DND-41 (cell line): ENCODE measurements around the gene C3orf70.

Source experiments
- EZH2 ChIP-seq: IDR thresholded peaks from 3 replicates; pipeline ENCODE4 v1.6.1; 2012; ENCODE audit warnings: borderline replicate concordance, low read depth, mild to moderate bottlenecking, moderate library complexity, low read length, inconsistent platforms; ENCODE audit not compliant: severe bottlenecking
- TF ChIP-seq, protein P1 (sequence below): IDR thresholded peaks from 2 replicates; pipeline ENCODE4 v1.5.1; 2012; ENCODE audit warnings: borderline replicate concordance, low read length, moderate library complexity, mild to moderate bottlenecking; ENCODE audit not compliant: poor library complexity, severe bottlenecking; ENCODE audit errors: extremely low read depth

DNA sequence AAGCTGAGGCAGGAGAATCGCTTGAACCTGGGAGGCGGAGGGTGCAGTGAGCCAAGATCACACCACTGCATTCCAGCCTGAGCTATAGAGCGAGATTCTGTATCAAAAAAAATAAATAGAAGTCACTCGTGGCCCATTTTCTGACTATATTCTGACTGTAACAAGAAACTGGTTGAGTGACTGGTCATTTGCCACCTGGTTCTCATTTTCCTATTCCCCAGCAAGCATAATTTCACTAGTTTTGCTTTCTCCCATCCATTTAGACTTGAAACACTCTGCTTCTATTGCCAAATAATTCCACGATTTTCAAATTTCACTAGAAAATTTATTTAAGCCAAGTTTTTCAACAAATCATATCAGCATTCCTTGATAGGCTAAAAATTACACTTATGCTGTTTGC, 40.7 kb downstream of the C3orf70 start:
- TF ChIP-seq EZH2 = no peak
- TF ChIP-seq, protein P1, sequence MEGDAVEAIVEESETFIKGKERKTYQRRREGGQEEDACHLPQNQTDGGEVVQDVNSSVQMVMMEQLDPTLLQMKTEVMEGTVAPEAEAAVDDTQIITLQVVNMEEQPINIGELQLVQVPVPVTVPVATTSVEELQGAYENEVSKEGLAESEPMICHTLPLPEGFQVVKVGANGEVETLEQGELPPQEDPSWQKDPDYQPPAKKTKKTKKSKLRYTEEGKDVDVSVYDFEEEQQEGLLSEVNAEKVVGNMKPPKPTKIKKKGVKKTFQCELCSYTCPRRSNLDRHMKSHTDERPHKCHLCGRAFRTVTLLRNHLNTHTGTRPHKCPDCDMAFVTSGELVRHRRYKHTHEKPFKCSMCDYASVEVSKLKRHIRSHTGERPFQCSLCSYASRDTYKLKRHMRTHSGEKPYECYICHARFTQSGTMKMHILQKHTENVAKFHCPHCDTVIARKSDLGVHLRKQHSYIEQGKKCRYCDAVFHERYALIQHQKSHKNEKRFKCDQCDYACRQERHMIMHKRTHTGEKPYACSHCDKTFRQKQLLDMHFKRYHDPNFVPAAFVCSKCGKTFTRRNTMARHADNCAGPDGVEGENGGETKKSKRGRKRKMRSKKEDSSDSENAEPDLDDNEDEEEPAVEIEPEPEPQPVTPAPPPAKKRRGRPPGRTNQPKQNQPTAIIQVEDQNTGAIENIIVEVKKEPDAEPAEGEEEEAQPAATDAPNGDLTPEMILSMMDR = no peak
